IPS DF 19.7 (cell line): ENCODE data around the gene SH2D3C.

Source experiments
- DNase-seq: peaks from one replicate; pipeline ENCODE4 v3.0.0-alpha.2; 2013; ENCODE audit warnings: low read depth, low spot score

SH2D3C gene

GRCh38 chr9:127809002-127809539 lies 30.6 kb upstream of the SH2D3C start:
- DNase-seq = no peak

GRCh38 chr9:127808347-127809001 lies 30.0 kb upstream of the SH2D3C start:
- DNase-seq = no peak

GRCh38 chr9:127806871-127807270 lies 28.4 kb upstream of the SH2D3C start:
- no peak for DNase-seq

- no peak for DNase-seq
Observed at GRCh38 chr9:127805620-127806019, 27.2 kb upstream of the SH2D3C start.

GRCh38 chr9:127803507-127804352 lies 25.3 kb upstream of the SH2D3C start:
- DNase-seq = no peak

- DNase-seq = no peak
Observed at GRCh38 chr9:127802576-127803443, 24.3 kb upstream of the SH2D3C start, which contains the start of gene FPGS. Gene FPGS, plus strand, starts transcription at chr9:127802882. Its CDS starts 43 bp downstream, at chr9:127802925.

- DNase-seq = no peak
Observed at GRCh38 chr9:127801955-127802575, 23.6 kb upstream of the SH2D3C start.

- DNase-seq = no peak
Observed at GRCh38 chr9:127796852-127797370, 18.4 kb upstream of the SH2D3C start.

GRCh38 chr9:127796225-127796813 lies 17.9 kb upstream of the SH2D3C start:
- DNase-seq = no peak

GRCh38 chr9:127794001-127794791 lies 15.7 kb upstream of the SH2D3C start:
- no peak for DNase-seq

GRCh38 chr9:127793093-127793708 lies 14.7 kb upstream of the SH2D3C start:
- no peak for DNase-seq

GRCh38 chr9:127792417-127793031 lies 14.1 kb upstream of the SH2D3C start:
- no peak for DNase-seq

- no peak for DNase-seq
Observed at GRCh38 chr9:127791085-127791484, 12.6 kb upstream of the SH2D3C start.

- no peak for DNase-seq
Observed at GRCh38 chr9:127790094-127790855, 11.8 kb upstream of the SH2D3C start.

GRCh38 chr9:127789179-127789578 lies 10.7 kb upstream of the SH2D3C start:
- DNase-seq = no peak

GRCh38 chr9:127788337-127789011 lies 10.0 kb upstream of the SH2D3C start:
- DNase-seq = no peak

GRCh38 chr9:127786773-127787104 lies 8.3 kb upstream of the SH2D3C start:
- DNase-seq = no peak
